ENCODE measurements around the gene RAB19. TPM values are rescaled to one million over a fixed set of nuclear protein-coding genes. Genes with fewer than 3 reads are reported as not detected.

RAB19 gene
- total and polyA plus RNA-seq, 2 donors (not counting 1 experiment from before 2014, with no cell fraction given): 0.37 to 1.1 TPM

- no CpG with 5 or more reads among the region's 3 CpGs for WGBS (ENCODE audit: insufficient coverage)
- no peaks in the 10 kb centered on the region for H3K9me3 ChIP-seq (ENCODE audit: control extremely low read depth in 1 of 3, control insufficient read depth in 2 of 3, insufficient read depth in 1 of 3, low read length in 2 of 3)
- DNase-seq: no peak
- H3K36me3 ChIP-seq (replicated peaks in 1 of 2; ENCODE audit: control extremely low read depth in 1 of 2, control insufficient read depth in 1 of 2, extremely low read depth in 1 of 2, insufficient read depth in 2 of 2, low read length in 1 of 2): peaks cover 2 to 3% of the 10 kb centered on the region in 2 experiments
- no peaks in the 10 kb centered on the region for H3K4me1 Mint-ChIP-seq
- ATAC-seq (ENCODE audit: low read depth): no peak
- H3K4me3 ChIP-seq (ENCODE audit: control extremely low read depth in 1 of 5, extremely low read depth in 1 of 5, insufficient read depth in 1 of 5, low read depth in 2 of 5, low read length in 4 of 5): no peak overlapping the region
- no peak overlapping the region for H2AFZ ChIP-seq (ENCODE audit: insufficient read depth, low read depth, low read length, poor library complexity, severe bottlenecking)
- no peaks in the 10 kb centered on the region for H3K9me3 Mint-ChIP-seq (ENCODE audit: insufficient read depth)
- no peaks in the 10 kb centered on the region for H3K27me3 Mint-ChIP-seq
- no peaks in the 10 kb centered on the region for H3K27me3 ChIP-seq (replicated peaks in 1 of 4; ENCODE audit: control extremely low read depth in 1 of 4, control insufficient read depth in 3 of 4, insufficient read depth in 4 of 4, low read length in 3 of 4)
- H3K4me2 ChIP-seq (replicated peaks; ENCODE audit: low read depth, low read length, poor library complexity, severe bottlenecking): no peak overlapping the region
- POLR2A ChIA-PET: no interaction called here
- TF ChIP-seq EZH2 (IDR thresholded peaks at IDR 0.05; ENCODE audit: borderline replicate concordance, insufficient read depth, low read depth, low read length, poor library complexity, severe bottlenecking) (no peak), CTCF (IDR thresholded peaks at IDR 0.05) (no peak)
- no peak overlapping the region for H3K27ac Mint-ChIP-seq
- CTCF ChIA-PET: no interaction called here
- H3K79me2 ChIP-seq (ENCODE audit: control insufficient read depth, insufficient read depth, low read length): no peaks in the 10 kb centered on the region
- intact Hi-C loops (cut with micrococcal nuclease): no loop called here
- H3K4me1 ChIP-seq (ENCODE audit: control insufficient read depth in 2 of 2, insufficient read depth in 2 of 2, low read length in 2 of 2): no peaks in the 10 kb centered on the region
- H4K20me1 ChIP-seq (ENCODE audit: control insufficient read depth, insufficient read depth, low read length, poor library complexity, severe bottlenecking): no peaks in the 10 kb centered on the region
- H3K4me3 Mint-ChIP-seq: no peak overlapping the region
- no peak overlapping the region for H3K9ac ChIP-seq (ENCODE audit: low read length)
- no peak overlapping the region for H3K27ac ChIP-seq (ENCODE audit: low read length in 2 of 2)
These were observed 39.0 kb upstream of the RAB19 start for GRCh38 chr7:140364819-140365218.

- TF ChIP-seq EZH2 (IDR thresholded peaks at IDR 0.05; ENCODE audit: borderline replicate concordance, insufficient read depth, low read depth, low read length, poor library complexity, severe bottlenecking): no peak
- no peak for TF ChIP-seq CTCF (IDR thresholded peaks at IDR 0.05)
These were observed 36.3 kb upstream of the RAB19 start for GRCh38 chr7:140367528-140367927.

More at GRCh38 chr7:140367528-140367927, 36.3 kb upstream of the RAB19 start:
- H3K4me3 ChIP-seq (ENCODE audit: control extremely low read depth in 1 of 5, extremely low read depth in 1 of 5, insufficient read depth in 1 of 5, low read depth in 2 of 5, low read length in 4 of 5): no peak overlapping the region
- no peaks in the 10 kb centered on the region for H3K9me3 ChIP-seq (ENCODE audit: control extremely low read depth in 1 of 3, control insufficient read depth in 2 of 3, insufficient read depth in 1 of 3, low read length in 2 of 3)
- H4K20me1 ChIP-seq (ENCODE audit: control insufficient read depth, insufficient read depth, low read length, poor library complexity, severe bottlenecking): no peaks in the 10 kb centered on the region
- ChIA-PET POLR2A (no interaction called here), CTCF (no interaction called here)
- no peak overlapping the region for H3K27ac ChIP-seq (ENCODE audit: low read length in 2 of 2)
- H3K27me3 Mint-ChIP-seq: no peaks in the 10 kb centered on the region
- peaks cover 3% of the 10 kb centered on the region in 2 experiments for H3K36me3 ChIP-seq (replicated peaks in 1 of 2; ENCODE audit: control extremely low read depth in 1 of 2, control insufficient read depth in 1 of 2, extremely low read depth in 1 of 2, insufficient read depth in 2 of 2, low read length in 1 of 2)
- H3K4me1 Mint-ChIP-seq: no peaks in the 10 kb centered on the region
- ATAC-seq (ENCODE audit: low read depth): no peak
- H3K9me3 Mint-ChIP-seq (ENCODE audit: insufficient read depth): no peaks in the 10 kb centered on the region
- H3K27ac Mint-ChIP-seq: no peak overlapping the region
- no peak overlapping the region for H3K9ac ChIP-seq (ENCODE audit: low read length)
- no peak overlapping the region for H2AFZ ChIP-seq (ENCODE audit: insufficient read depth, low read depth, low read length, poor library complexity, severe bottlenecking)
- no peaks in the 10 kb centered on the region for H3K79me2 ChIP-seq (ENCODE audit: control insufficient read depth, insufficient read depth, low read length)
- H3K4me3 Mint-ChIP-seq: no peak overlapping the region
- intact Hi-C loops (cut with micrococcal nuclease): no loop called here
- no peaks in the 10 kb centered on the region for H3K4me1 ChIP-seq (ENCODE audit: control insufficient read depth in 2 of 2, insufficient read depth in 2 of 2, low read length in 2 of 2)
- WGBS (ENCODE audit: insufficient coverage): 88% methylated on average over 4 of the region's 9 CpGs
- H3K4me2 ChIP-seq (replicated peaks; ENCODE audit: low read depth, low read length, poor library complexity, severe bottlenecking): no peak overlapping the region
- no peaks in the 10 kb centered on the region for H3K27me3 ChIP-seq (replicated peaks in 1 of 4; ENCODE audit: control extremely low read depth in 1 of 4, control insufficient read depth in 3 of 4, insufficient read depth in 4 of 4, low read length in 3 of 4)
- DNase-seq: no peak
